ENCODE data around the gene SMIM1.

Gene SMIM1

DNA sequence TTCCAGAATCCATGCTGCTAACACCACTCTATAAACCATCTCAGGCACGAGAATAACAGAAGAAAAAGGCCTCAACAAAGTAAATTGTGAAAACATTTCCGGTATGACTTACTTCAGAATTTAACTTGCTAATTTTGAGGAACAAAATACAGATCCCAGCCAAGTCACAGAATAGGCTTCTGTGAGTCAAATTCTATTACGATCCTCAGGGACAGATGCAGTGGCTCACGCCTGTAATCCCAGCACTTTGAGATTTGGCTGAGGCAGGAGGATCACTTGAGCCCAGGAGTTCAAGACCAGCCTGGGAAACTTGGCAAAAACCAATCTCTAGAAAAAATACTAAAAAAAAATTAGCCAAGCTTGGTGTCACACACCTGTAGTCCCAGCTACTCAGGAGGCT lies 29.1 kb upstream of the SMIM1 start:
- no peak for DNase-seq (ENCODE audit: low spot score)

DNA sequence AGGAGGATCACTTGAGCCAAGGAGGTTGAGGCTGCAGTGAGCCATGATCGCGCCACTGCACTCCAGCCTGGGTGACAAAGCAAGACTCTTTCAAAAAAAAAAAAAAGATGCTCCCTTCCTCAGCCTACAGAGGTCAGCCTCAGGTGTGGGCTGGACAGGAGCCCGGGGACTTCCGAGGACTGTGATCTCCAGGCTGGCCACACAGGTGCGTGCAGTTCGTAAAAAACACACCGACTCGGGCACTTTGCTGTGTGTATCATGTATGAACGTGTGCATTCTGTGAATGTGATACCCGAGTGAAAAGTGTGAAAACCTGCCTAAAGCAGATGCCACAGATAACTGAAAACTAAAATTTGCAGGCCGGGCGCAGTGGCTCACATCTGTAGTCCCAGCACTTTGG lies 28.7 kb upstream of the SMIM1 start:
- TF ChIP-seq, protein P1, sequence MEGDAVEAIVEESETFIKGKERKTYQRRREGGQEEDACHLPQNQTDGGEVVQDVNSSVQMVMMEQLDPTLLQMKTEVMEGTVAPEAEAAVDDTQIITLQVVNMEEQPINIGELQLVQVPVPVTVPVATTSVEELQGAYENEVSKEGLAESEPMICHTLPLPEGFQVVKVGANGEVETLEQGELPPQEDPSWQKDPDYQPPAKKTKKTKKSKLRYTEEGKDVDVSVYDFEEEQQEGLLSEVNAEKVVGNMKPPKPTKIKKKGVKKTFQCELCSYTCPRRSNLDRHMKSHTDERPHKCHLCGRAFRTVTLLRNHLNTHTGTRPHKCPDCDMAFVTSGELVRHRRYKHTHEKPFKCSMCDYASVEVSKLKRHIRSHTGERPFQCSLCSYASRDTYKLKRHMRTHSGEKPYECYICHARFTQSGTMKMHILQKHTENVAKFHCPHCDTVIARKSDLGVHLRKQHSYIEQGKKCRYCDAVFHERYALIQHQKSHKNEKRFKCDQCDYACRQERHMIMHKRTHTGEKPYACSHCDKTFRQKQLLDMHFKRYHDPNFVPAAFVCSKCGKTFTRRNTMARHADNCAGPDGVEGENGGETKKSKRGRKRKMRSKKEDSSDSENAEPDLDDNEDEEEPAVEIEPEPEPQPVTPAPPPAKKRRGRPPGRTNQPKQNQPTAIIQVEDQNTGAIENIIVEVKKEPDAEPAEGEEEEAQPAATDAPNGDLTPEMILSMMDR (IDR thresholded peaks at IDR 0.05; ENCODE audit: borderline replicate concordance, control extremely low read depth, extremely low read depth, insufficient read depth, missing control alignments): no peak
- in situ Hi-C loops (cut with MboI; ENCODE audit: low sequenced_read_pairs, unreplicated experiment): no loop called here
- no peak for DNase-seq (ENCODE audit: low spot score)

More for the DNA sequence above, 29.1 kb upstream of the SMIM1 start:
- in situ Hi-C loops (cut with MboI; ENCODE audit: low sequenced_read_pairs, unreplicated experiment): no loop called here
- TF ChIP-seq, protein P1 (IDR thresholded peaks at IDR 0.05; ENCODE audit: borderline replicate concordance, control extremely low read depth, extremely low read depth, insufficient read depth, missing control alignments): no peak

DNA sequence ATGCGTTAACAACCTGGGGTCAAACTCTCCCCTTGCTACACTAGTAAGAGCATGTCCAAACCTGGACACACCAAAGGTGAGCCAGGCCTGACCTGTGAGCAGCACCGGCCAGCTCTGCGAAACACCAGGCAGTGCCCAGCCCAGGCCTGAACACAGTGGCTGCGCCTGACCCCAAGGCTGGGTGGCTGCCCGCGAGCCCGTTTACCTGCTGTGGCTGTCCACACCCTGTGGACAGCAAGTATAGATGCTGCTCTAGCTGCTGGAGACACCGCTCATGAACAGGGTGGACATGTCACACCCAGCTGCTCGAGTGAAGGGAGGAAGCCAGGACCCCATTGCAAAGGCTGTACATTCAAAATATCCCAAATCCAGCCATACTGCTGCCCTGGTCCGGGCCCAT lies 27.9 kb upstream of the SMIM1 start:
- TF ChIP-seq, protein P1 (IDR thresholded peaks at IDR 0.05; ENCODE audit: borderline replicate concordance, control extremely low read depth, extremely low read depth, insufficient read depth, missing control alignments): no peak
- in situ Hi-C loops (cut with MboI; ENCODE audit: low sequenced_read_pairs, unreplicated experiment): no loop called here
- DNase-seq (ENCODE audit: low spot score): no peak

DNA sequence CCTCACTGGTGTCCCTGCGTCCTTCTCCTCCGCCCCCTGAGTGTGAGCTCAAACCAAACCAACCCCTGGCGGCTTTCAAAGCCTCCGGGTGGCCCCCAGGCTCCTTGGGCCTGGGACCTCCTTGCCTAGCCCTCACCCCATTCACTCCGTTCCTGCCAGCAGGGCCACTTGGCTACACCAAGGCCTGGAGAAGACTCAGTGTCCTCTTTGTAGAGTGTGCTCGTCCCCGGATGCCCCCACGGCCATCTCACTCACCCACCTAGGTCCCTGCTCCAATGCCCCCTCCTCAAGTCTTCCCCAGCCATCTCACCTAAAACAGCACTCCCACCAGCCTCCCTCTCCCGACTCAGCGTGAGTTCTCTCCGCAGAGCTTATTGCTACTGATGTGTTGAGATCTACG lies 27.5 kb upstream of the SMIM1 start:
- DNase-seq (ENCODE audit: low spot score): no peak
- TF ChIP-seq, protein P1 (IDR thresholded peaks at IDR 0.05; ENCODE audit: borderline replicate concordance, control extremely low read depth, extremely low read depth, insufficient read depth, missing control alignments): no peak
- in situ Hi-C loops (cut with MboI; ENCODE audit: low sequenced_read_pairs, unreplicated experiment): no loop called here

DNA sequence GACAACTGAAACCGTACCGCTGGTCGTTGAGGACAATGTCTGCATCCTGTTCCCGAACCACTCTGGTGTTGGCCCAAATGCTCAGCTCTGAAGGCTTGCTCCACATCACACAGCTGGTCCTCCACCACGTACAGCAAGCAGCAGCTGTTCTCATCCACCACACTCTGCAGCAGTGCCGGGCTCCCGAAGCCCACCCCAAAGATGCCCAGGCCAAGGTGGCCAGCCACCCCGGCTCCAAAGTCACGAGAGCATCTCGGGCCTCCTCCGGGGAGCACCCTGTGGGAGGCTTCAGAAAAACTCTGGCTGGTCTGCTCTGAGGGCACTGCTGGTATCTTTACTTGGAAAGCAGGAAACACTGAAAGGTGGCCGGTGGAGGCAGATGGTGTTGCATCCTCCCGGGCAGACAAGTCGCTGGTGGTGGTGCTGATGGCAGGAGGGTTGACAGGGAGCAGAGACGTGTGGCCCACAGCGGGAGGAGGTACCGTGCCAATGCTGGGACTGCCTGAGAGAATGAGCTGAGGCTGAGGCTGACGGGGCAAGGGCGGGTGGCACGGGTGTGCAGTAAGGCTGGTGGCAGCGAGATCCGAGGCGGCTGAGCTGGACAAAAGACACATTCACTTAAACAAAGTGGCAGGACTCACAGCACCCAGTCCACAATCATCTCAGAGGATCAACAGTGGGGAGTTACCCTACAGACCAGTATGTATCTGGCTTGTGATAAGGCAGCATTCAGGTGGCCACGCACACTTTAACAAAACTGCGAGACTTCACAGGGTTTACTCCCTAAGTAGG lies 26.8 kb upstream of the SMIM1 start:
- in situ Hi-C loops (cut with MboI; ENCODE audit: low sequenced_read_pairs, unreplicated experiment): no loop called here
- TF ChIP-seq, protein P1 (IDR thresholded peaks at IDR 0.05; ENCODE audit: borderline replicate concordance, control extremely low read depth, extremely low read depth, insufficient read depth, missing control alignments): no peak
- no peak for DNase-seq (ENCODE audit: low spot score)

DNA sequence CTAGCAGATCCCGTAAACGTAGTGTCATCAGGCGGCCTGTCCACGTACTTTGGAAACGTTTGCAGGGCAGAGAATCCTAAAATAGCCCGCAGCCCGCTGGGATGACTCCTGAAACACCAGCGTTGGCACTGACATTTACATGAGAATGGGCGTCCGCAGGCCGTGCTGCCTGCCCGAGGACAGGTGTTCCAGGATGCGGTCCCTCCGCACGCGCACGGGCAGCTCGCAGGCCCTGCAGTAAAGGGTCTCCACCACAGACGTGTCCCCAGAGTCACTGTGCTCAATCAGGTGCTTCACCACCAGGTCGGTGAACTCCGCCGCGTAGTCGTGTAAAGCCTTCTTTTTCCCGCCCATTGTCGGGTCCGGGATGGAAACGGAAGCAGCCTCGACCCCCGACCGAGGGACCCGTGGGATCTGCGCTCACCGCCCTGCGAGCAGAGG lies 26.1 kb upstream of the SMIM1 start:
- TF ChIP-seq, protein P1 (IDR thresholded peaks at IDR 0.05; ENCODE audit: borderline replicate concordance, control extremely low read depth, extremely low read depth, insufficient read depth, missing control alignments): no peak
- in situ Hi-C loops (cut with MboI; ENCODE audit: low sequenced_read_pairs, unreplicated experiment): no loop called here
- no peak for DNase-seq (ENCODE audit: low spot score)
